ENCODE data around the gene INSRR. TPM values are rescaled to one million over a fixed set of nuclear protein-coding genes. Genes with fewer than 3 reads are reported as not detected.

INSRR gene
- total RNA-seq, 1 donor, result not detected

DNA sequence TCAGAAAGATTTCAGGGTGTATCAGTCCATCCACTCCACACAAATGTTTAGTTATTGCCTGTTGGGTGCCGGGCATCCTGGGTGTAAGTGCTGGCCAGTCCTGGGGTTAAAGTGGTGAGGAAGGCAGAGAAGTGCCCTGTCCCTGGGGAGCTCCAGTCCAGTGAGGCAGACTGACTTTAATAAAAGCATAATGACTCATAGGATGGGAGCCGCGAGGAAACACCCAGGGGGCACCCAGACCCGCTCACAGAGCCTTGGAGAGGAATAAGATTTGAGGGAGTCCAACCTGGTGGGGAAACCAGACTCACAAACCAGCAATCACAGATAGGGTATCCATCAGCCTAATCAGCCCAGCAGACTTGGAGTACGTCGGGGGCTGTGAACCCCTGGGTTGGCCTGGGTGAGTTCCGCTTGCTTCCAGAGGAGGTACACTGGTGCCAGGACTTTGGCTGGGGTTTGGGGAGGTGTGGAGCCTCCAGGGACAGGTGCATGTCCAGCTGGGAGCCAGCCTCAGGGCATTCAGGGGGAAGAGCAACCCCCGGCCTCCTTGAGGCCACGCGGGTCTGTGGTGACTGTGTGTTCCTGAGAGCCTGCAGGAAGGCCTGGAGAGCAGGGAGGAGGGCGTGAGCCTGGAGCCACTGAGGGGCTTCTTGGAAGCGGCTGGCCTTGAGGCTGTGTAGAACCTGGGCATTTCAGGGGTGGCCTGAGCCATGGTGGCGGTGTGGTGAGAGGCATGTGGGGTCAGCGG lies 38.3 kb upstream of the INSRR start:
- H3K4me1 ChIP-seq (ENCODE audit: insufficient read depth, low read length), result peaks cover 11% of the 10 kb centered on the region
- peaks cover 16% of the 10 kb centered on the region for H3K27me3 ChIP-seq (ENCODE audit: insufficient read depth, low read length)
- no peaks in the 10 kb centered on the region for H3K9me3 ChIP-seq (ENCODE audit: low read depth, low read length)
- H3K4me3 ChIP-seq (ENCODE audit: low read length), result no peak overlapping the region

DNA sequence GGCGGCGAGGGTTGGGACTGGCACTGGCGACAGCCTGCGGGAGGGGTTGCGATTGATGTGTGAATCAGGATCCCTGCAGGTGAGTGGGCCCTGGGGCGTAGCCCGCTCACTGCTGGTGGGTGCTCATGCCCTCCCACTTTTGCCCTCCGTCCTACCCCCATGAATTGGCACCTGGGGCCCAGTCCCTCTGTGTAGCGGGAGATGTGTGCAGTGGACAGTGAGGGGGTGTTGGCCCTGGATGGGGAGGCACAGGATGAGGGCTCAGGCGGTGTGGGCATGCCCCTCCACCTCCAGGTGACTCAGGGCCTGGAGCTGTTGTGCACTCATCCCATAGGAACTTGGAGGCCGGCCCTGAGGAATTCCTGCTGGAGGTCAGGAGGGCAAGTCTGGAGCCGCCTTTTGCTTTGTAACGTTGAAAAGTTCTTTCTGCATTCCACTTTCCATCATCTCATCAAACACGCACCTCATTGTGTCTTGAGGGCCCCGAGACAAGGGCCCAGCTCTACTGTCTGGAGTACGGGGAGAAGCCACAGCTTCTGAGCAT lies 37.6 kb upstream of the INSRR start:
- H3K4me3 ChIP-seq (ENCODE audit: low read length), result no peak overlapping the region
- H3K27me3 ChIP-seq (ENCODE audit: insufficient read depth, low read length), result peaks cover 22% of the 10 kb centered on the region
- H3K4me1 ChIP-seq (ENCODE audit: insufficient read depth, low read length), result peaks cover 18% of the 10 kb centered on the region
- no peaks in the 10 kb centered on the region for H3K9me3 ChIP-seq (ENCODE audit: low read depth, low read length)

DNA sequence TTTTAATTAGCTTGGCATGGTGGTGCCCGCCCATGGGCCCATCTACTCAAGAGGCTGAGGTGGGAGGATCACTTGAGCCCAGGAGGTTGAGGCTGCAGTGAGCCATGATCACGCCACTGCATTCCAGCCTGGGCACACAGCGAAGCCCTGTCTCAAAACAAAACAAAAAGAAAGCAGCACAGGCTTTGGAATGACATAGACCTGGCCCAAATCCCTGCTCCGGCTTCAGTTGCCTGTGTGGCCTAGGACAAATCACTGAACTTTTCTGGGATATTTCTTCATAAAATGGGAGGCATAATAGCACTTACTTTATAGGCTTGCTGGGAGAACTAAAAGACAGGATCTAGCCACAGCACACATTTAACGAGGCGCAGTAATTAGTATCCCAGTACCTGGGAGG lies 37.0 kb upstream of the INSRR start:
- peaks cover 28% of the 10 kb centered on the region for H3K27me3 ChIP-seq (ENCODE audit: insufficient read depth, low read length)
- no peak overlapping the region for H3K4me3 ChIP-seq (ENCODE audit: low read length)
- H3K4me1 ChIP-seq (ENCODE audit: insufficient read depth, low read length), result peaks cover 18% of the 10 kb centered on the region
- H3K9me3 ChIP-seq (ENCODE audit: low read depth, low read length), result no peaks in the 10 kb centered on the region

DNA sequence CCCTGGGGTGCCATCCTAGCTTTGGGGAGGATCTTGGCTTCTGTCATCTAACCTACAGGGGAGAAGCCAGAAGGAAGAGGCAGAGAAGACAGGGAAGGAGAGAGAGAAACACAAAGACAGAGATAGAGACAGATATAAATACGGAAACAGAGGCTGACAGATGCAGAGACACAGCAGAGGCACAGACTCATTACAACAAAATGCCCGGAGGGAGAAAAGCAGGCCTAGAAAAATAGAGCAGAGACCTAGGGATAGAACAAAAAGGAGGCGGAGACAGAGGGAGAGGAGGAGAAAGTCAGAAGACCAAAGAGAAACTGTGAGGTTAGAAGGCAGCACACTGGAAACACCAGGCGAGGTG lies 36.5 kb upstream of the INSRR start:
- Histone ChIP-seq H3K4me3 (ENCODE audit: low read length) (no peak overlapping the region), H3K9me3 (ENCODE audit: low read depth, low read length) (no peaks in the 10 kb centered on the region), H3K27me3 (ENCODE audit: insufficient read depth, low read length) (peaks cover 30% of the 10 kb centered on the region), H3K4me1 (ENCODE audit: insufficient read depth, low read length) (peaks cover 18% of the 10 kb centered on the region)

DNA sequence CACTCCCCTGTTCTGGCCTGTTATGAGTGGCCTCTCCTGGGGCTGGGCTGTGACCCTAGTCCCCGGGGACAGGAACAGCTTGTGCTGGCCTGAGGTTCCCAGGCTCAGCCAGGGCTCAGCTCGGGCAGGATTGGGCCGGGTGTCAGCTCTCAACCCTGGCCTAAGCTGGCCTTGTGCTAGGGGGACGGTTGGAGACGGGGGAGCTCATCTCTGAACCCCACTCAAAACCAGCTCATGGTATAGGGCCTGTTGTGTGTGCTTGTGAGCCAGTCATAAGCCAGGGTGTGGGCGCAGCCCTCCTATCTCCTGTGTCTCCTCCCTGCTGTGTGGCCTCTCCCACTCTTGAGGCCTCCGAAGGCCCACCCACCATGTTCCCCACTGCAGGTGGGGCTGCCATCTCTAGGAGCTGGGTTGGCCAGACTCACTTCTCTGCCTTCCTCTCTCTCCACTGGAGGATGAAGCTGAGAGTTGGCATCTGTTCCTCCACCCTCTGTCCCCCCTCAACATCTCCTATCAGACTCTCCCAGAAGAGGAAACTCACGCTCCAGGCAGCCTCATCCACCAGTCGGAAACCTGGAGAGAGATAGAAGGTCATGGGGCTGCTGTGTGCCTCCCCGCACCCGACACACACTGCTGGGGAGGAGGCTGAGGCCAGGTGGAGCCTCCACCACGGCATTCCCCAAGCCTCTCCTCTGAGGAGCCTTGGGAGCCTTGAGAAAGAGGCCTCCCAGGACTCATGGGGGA lies 36.0 kb upstream of the INSRR start:
- H3K9me3 ChIP-seq (ENCODE audit: low read depth, low read length), result no peaks in the 10 kb centered on the region
- no peak overlapping the region for H3K4me3 ChIP-seq (ENCODE audit: low read length)
- peaks cover 18% of the 10 kb centered on the region for H3K4me1 ChIP-seq (ENCODE audit: insufficient read depth, low read length)
- H3K27me3 ChIP-seq (ENCODE audit: insufficient read depth, low read length), result peaks cover 33% of the 10 kb centered on the region

GRCh38 chr1:156894001-156894400 lies 35.1 kb upstream of the INSRR start:
- H3K4me3 ChIP-seq (ENCODE audit: low read length), result no peak overlapping the region
- peaks cover 33% of the 10 kb centered on the region for H3K27me3 ChIP-seq (ENCODE audit: insufficient read depth, low read length)
- H3K4me1 ChIP-seq (ENCODE audit: insufficient read depth, low read length), result peaks cover 18% of the 10 kb centered on the region
- H3K9me3 ChIP-seq (ENCODE audit: low read depth, low read length), result no peaks in the 10 kb centered on the region

- peaks cover 33% of the 10 kb centered on the region for H3K27me3 ChIP-seq (ENCODE audit: insufficient read depth, low read length)
- no peak within 1 kb of the TSS for H3K4me3 ChIP-seq (ENCODE audit: low read length)
These were observed 34.4 kb upstream of the INSRR start, which contains the start of gene PEAR1 for GRCh38 chr1:156893048-156893953. TSS of gene PEAR1 (plus strand) at chr1:156893718. CDS start at chr1:156903927, 10,209 bp downstream.

GRCh38 chr1:156892190-156893047 lies 33.5 kb upstream of the INSRR start:
- H3K27me3 ChIP-seq (ENCODE audit: insufficient read depth, low read length), result peaks cover 33% of the 10 kb centered on the region
- peaks cover 18% of the 10 kb centered on the region for H3K4me1 ChIP-seq (ENCODE audit: insufficient read depth, low read length)
- H3K4me3 ChIP-seq (ENCODE audit: low read length), result no peak overlapping the region
- no peaks in the 10 kb centered on the region for H3K9me3 ChIP-seq (ENCODE audit: low read depth, low read length)

More at GRCh38 chr1:156893048-156893953, 34.4 kb upstream of the INSRR start, which contains the start of gene PEAR1:
- Histone ChIP-seq H3K4me1 (ENCODE audit: insufficient read depth, low read length) (peaks cover 18% of the 10 kb centered on the region), H3K9me3 (ENCODE audit: low read depth, low read length) (no peaks in the 10 kb centered on the region)

- Histone ChIP-seq H3K4me1 (ENCODE audit: insufficient read depth, low read length) (peaks cover 18% of the 10 kb centered on the region), H3K4me3 (ENCODE audit: low read length) (no peak overlapping the region), H3K9me3 (ENCODE audit: low read depth, low read length) (no peaks in the 10 kb centered on the region), H3K27me3 (ENCODE audit: insufficient read depth, low read length) (peaks cover 33% of the 10 kb centered on the region)
These were observed 31.1 kb upstream of the INSRR start for GRCh38 chr1:156889802-156890580.

- Histone ChIP-seq H3K27me3 (ENCODE audit: insufficient read depth, low read length) (peaks cover 17% of the 10 kb centered on the region), H3K4me3 (ENCODE audit: low read length) (no peak overlapping the region)
These were observed 28.8 kb upstream of the INSRR start for GRCh38 chr1:156887734-156888133.

DNA sequence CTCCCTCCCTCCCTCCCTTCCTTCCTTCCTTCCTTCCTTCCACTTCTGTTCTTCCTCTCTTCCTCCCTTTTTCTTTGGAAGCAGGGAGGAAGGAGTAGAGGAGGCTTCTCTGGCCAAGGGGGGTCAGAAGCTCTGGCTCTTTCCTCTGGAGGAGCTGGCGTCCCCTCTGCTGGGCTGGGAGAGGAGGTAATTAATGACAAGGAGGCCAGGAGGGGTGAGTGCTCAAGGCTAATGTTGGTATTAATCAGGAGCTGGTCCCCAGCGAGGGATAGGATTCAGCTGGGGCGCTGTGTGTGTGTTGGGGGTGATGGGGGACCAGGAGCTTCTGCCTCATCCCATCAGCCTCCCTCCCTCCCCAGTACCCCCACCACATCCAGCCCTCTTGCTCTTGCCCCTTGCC lies 28.4 kb upstream of the INSRR start:
- Histone ChIP-seq H3K4me1 (ENCODE audit: insufficient read depth, low read length) (peaks cover 7% of the 10 kb centered on the region), H3K4me3 (ENCODE audit: low read length) (no peak overlapping the region), H3K9me3 (ENCODE audit: low read depth, low read length) (no peaks in the 10 kb centered on the region), H3K27me3 (ENCODE audit: insufficient read depth, low read length) (peaks cover 17% of the 10 kb centered on the region)

More at GRCh38 chr1:156887734-156888133, 28.8 kb upstream of the INSRR start:
- Histone ChIP-seq H3K4me1 (ENCODE audit: insufficient read depth, low read length) (peaks cover 12% of the 10 kb centered on the region), H3K9me3 (ENCODE audit: low read depth, low read length) (no peaks in the 10 kb centered on the region)

DNA sequence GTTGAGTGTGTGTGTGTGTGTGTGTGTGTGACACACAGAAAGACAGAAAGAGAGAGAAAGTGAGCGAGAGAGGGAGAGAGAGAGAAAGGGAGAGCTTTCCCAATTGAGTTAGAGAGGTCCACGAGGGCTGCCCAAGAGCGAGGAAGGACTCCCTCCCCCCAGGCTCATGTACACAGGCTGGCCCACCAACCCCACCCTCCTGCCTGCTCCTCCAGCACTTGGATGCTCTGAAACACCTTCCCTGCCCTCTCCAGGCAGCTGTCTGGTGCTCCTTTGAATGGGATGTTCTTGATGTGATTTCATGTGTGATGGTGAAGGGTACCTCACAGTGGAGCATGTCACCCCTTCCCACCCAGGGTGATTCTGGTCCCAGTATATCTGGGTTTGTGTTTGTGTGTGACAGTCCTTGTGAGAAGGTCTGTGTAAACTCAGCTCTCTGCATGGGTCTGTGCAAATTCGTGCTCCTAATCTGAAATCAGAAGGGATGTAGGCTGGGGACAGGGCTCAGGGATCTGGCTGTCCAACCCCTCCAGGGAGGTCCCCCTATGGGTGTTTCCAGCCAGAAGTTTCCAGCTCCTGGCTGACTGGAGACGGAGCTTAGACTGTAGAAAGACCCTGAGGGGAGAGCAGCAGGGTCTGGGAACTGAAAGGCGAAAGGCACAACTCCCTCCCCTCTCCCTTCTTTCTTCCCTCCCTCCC lies 27.8 kb upstream of the INSRR start:
- Histone ChIP-seq H3K9me3 (ENCODE audit: low read depth, low read length) (no peaks in the 10 kb centered on the region), H3K4me1 (ENCODE audit: insufficient read depth, low read length) (peaks cover 2% of the 10 kb centered on the region), H3K27me3 (ENCODE audit: insufficient read depth, low read length) (peaks cover 13% of the 10 kb centered on the region), H3K4me3 (ENCODE audit: low read length) (no peak overlapping the region)

DNA sequence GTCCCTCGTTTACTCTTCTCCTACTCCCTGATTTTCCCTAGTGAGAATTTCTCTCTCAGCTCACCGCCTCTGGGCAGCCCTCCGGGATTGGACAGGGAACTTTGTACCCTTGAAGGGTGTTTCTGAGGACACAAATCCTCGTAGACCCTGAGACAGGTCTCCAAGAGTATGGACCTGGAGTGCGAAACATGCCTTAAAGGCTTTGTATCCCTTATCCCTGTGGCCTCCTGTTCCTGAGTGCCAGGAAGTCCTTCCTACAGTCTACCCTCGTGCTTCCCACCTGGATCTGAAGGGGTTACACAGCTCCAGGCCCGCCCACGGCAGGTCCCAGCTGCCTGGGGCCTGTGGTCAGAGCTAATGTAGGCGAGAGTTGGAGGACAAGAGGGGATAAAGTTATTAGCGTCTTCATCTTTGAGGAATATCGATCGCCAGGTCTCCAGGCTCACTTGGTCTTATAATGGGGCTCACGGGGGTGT lies 27.0 kb upstream of the INSRR start:
- H3K27me3 ChIP-seq (ENCODE audit: insufficient read depth, low read length), result peaks cover 4% of the 10 kb centered on the region
- no peaks in the 10 kb centered on the region for H3K9me3 ChIP-seq (ENCODE audit: low read depth, low read length)
- H3K4me1 ChIP-seq (ENCODE audit: insufficient read depth, low read length), result no peaks in the 10 kb centered on the region
- H3K4me3 ChIP-seq (ENCODE audit: low read length), result no peak overlapping the region

Data from mononuclear cell (primary cell).